SK-N-DZ (cell line): ENCODE measurements around the gene KCNJ14.

Experiments used
- DNase-seq: peaks from one replicate; pipeline ENCODE4 v3.0.0-alpha.2; 2015; ENCODE audit warnings: low spot score

Gene KCNJ14

DNA sequence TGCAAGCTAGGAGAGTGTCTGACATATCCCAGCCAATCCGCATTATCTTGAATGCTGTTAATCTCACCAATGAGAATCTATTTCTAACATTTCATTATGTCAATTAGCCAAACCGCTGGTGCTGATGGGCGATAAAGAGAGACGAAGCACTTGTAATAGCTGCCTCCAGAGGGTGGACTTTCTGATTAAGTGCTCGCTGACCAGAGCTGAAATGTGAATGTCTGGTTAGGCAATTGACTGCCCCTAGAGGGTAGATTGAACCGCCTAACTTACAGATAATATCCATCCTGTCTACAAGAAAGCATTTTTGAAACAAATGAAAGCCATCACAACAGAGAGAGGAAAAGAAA lies 10.1 kb upstream of the KCNJ14 start:
- peak; percentile 80 for DNase-seq

DNA sequence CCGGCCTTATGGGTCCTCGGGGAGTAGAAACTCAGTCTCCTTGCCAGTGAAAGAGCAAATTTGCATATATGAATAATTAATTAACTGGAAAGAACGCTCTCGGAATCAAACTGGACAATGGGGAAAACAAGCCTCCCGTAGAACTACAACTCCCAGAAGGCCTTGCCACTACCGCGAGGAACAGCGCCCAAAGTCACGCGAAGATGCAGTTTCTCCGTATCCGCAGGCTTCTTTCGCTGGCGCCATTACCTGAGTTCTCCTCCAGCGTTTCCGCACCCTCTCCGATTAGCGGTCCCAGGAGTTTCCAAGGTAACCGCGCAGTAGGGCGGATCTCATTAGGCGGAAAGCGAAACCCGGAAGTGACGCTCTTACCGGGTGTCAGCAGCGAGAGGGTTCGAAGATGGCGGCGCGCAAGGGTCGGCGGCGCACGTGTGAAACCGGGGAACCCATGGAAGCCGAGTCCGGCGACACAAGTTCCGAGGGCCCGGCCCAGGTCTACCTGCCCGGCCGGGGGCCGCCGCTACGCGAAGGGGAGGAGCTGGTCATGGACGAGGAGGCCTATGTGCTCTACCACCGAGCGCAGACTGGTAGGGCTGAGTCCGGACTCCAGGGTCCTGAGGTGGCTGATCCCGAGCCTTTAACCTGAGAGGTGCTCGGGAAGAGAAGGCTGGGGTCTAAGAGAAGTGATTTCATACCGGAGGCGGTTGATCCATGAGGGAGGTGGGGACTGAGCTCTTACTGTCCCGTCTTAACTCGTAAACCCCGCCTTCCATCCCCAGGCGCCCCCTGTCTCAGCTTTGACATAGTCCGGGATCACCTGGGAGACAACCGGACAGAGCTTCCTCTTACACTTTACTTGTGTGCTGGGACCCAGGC lies 9.5 kb upstream of the KCNJ14 start, which contains the start of gene GRWD1:
TSS of gene GRWD1 (plus strand) at position 378 of the 876 bp plus-strand sequence. CDS start at position 401, 23 bp downstream.
- DNase-seq: peak; percentile 90

DNA sequence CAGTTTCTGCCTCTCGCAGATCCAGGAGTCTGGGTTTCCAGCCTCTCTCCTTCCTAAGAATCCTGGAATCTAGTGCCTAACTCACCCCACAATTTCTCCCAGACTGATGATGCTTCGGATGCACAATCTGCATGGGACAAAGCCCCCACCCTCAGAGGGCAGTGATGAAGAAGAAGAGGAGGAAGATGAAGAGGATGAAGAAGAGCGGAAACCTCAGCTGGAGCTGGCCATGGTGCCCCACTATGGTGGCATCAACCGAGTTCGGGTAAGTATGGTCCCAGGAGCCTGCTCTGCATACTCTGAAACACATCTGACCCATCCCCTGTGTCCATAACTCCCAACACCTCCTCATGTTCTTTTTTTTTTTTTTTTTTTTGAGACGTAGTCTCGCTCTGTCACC lies 8.8 kb upstream of the KCNJ14 start:
- no peak for DNase-seq

DNA sequence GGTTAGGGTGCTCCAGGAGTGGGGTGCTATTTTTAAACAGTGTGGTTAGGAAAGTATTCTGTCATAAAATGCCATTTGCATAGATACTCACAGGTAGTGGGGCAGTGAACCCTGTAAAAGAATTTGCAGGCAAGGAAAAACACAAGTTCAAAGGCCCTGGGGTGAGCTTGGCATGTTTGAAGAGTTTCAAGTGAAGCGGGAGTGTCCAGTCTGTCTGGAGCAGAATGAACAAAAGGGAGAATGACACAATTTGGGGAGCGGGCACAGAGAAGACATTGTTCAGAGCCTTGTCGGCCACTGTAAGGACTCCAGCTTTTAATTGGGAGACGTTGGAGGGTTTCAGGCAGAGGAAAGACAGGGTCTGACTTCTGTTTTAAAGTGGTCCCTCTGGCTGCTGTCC lies 6.8 kb upstream of the KCNJ14 start:
- DNase-seq: no peak

DNA sequence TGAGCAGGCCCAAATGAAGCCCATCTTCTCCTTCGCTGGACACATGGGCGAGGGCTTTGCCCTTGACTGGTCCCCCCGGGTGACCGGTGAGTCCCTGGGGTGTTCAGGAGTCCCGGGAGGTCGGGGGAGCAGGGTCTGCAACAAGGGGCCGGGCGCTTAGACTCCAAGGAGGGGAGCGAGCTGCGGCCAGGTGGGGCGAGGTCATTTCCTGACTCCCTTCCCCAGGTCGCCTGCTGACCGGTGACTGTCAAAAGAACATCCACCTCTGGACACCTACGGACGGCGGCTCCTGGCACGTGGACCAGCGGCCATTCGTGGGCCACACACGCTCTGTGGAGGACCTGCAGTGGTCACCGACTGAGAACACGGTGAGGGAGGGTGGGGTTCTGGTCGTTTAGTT lies 4.9 kb upstream of the KCNJ14 start:
- DNase-seq: no peak

DNA sequence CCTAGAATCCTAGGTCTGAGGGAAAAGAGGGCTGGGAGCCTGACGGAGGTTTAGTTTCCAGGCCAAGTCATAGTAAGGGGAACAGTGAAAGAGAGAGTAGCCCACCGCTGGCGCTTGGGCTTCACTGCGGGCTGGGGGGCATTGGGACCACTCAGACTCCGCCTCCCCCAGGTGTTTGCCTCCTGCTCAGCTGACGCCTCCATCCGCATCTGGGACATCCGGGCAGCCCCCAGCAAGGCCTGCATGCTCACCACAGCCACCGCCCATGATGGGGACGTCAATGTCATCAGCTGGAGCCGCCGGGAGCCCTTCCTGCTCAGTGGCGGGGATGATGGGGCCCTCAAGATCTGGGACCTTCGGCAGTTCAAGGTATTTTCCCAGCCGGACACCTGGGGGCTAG lies 4.5 kb upstream of the KCNJ14 start:
- DNase-seq: no peak

DNA sequence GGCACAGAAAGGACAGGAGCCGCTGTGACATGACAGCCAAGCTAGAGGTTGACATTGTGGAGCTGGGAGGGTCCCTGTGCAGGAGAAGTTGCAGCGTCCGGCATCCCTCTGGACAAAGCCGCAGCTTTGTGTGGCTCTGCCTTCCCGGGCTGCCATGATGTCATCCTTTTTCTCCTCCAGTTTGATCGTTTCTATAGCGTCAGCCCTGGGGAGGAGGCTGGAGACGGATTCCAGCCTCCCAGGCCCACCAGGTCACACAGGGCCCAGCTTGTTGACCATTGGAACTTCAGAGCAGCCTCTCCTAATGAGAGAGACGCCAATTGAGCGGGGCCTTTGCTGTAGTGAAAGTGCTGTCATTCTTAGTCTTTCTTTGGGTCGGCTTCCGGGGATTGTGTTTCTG lies 3.8 kb upstream of the KCNJ14 start:
- DNase-seq: no peak

DNA sequence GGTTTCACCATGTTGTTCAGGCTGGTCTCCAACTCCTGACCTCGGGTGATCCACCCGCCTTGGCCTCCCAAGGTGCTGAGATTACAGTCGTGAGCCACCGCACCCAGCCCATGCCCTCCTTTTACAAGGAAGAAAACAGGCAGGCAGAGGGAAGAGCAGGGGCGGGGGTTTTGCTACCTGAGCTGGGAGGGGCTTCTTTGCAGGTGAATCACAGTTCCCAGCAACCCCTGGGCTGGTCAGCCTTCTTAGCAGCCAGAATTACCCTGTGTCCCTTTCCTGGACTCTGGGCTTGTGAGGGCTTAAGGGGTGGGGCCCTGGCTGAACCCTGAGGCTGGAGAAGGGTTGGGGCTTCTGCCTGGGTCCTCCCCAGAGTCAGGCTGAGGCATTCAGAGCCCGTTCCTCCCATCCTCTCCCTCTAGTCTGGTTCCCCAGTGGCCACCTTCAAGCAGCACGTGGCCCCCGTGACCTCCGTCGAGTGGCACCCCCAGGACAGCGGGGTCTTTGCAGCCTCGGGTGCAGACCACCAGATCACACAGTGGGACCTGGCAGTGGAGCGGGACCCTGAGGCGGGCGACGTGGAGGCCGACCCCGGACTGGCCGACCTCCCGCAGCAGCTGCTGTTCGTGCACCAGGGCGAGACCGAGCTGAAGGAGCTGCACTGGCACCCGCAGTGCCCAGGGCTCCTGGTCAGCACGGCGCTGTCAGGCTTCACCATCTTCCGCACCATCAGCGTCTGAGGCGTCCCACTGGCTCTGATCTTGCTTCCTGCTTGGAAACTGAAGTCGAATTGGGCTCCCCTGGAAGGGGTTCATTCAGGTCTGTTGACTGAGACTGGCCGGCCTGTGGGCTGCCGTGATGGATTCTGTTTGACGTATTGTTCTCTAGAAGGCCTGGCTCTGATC lies 2.8 kb upstream of the KCNJ14 start:
- no peak for DNase-seq

DNA sequence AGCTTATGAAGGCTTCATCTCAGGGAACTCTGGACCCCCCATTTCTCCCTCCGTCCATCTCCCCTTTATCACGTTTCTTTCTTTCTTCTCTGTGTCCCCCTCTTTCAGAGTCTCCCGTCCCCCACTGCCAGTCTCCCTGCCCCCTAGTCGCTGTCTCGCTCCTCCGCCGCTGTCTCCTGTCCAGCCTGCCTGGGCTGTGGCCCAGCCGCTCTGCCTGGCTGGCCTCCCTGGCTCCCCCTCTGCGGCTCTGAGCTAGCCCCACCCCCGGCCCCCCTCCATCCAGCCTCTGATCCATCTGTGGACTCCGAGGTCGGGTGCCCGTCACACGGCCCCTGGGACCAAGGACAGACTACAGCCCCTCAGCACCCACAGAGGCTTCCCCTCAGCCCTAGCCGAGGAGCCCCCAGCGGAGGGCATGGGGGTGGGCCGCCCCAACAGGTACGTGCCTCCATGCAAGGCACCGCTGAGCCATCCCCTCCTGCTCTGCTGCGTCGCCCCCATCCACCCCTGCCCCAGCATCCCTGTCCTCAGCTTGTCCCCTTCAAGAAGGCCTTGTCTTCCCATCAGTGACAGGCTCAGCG lies 1.1 kb upstream of the KCNJ14 start:
- DNase-seq: no peak

DNA sequence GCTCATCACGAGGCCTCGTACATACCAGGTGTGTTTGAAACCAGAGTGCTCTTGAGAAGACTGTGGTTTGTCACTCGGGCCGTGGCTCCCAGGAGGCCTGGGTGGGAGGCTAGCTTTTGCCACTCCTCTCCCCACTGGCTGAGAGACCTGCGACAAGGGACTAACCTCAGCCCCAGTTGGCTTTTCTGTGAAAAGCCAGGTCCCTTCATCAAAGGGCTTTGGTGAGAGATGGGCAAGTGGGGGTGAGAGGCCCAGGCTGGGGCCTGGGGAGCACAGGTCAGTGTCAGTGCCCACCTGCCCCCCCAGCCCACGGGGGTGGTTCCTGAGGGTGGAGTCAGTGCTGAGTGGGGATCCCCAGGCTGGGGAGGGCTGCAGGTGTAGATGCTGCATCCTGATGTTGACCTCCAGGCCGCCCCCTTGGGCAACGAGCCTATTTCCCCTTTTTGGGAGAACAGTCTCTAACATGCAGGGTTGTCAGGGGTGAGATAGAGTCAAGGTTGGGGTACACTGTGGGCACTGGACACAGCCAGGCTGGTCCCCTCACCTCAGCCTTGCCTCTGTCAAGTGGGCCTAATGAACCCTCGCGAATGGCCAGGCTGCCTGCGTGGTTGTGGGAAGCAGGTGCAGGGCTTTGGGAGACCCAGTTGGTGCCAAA lies 661 bp downstream of the KCNJ14 start:
- DNase-seq: no peak

DNA sequence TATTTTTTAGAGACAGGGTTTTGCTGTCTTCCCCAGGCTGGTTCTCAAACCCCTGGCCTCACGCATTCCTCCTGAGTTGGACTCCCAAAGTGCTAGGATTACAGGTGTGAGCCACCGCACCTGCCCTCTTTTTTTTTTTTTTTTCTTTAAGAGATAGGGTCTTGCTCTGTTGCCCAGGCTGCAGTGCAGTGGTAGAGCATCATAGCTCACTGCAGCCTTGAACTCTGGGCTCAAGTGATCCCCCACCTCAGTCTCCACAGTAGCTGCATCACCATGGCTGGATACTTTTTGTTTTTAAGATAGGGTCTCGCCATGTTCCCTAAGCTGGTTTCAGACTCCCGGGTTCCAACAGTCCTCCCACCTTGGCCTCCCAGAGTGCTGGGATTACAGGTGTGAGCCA lies 1.5 kb downstream of the KCNJ14 start:
- DNase-seq: no peak

DNA sequence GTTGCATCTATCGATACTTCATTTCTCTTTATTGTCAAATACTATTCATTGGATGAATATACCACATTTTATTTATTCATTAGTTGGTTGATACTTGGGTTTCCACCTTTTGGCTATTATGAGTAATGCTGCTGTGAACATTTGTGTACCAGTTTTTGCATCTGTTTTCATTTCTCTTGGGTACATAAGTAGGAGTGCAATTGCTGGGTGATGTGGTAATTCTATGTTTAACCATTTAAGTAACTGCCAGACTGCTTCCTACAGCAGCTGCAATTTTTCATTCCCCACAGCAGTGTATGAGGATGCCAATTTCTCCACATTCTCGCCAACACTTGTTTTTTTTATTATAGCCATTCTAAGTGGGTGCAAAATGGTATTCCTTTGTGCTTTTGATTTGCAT lies 2.6 kb downstream of the KCNJ14 start:
- no peak for DNase-seq

DNA sequence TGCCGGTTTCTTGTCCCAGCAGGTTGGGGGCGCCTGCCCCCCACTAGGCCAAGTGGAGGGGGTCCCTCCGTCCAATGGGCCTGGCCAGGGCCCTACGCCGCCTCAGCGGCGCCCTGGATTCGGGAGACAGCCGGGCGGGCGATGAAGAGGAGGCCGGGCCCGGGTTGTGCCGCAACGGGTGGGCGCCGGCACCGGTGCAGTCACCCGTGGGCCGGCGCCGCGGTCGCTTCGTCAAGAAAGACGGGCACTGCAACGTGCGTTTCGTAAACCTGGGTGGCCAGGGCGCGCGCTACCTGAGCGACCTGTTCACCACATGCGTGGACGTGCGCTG lies 6.2 kb downstream of the KCNJ14 start:
- DNase-seq: no peak

DNA sequence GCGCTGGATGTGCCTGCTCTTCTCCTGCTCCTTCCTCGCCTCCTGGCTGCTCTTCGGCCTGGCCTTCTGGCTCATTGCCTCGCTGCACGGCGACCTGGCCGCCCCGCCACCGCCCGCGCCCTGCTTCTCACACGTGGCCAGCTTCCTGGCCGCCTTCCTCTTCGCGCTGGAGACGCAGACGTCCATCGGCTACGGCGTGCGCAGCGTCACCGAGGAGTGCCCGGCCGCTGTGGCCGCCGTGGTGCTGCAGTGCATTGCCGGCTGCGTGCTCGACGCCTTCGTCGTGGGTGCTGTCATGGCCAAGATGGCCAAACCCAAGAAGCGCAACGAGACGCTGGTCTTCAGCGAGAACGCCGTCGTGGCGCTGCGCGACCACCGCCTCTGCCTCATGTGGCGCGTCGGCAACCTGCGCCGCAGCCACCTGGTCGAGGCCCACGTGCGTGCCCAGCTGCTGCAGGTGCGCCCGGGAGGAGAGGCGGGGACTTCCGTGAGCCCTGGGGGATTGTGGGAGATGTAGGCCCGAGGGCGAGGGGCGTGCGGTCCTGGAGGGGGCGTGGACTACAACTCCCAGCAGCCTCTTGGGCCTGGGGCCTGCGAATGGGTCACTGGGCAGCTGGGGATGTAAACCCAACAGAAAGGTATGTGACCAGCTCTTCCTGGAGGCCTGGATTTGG lies 6.7 kb downstream of the KCNJ14 start:
- no peak for DNase-seq

DNA sequence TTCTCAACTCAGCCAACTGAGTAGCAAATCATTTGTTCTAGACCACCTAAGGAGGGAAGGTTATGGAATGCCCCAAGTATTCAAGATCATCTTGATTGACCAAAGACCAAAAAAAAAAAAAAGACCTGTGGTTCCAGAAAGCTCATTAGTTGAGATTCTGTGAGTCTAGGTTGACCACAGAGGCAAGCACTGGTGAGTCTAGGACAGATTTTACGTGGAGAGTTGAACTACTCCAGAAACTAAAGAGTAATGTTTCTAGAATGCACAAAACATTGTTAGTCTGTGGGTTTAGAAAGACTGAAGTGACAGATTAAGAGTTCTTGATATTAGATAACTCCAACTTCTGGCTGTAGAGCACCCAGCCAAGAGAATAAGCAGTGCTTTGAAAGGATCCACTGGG lies 9.8 kb downstream of the KCNJ14 start:
- no peak for DNase-seq

DNA sequence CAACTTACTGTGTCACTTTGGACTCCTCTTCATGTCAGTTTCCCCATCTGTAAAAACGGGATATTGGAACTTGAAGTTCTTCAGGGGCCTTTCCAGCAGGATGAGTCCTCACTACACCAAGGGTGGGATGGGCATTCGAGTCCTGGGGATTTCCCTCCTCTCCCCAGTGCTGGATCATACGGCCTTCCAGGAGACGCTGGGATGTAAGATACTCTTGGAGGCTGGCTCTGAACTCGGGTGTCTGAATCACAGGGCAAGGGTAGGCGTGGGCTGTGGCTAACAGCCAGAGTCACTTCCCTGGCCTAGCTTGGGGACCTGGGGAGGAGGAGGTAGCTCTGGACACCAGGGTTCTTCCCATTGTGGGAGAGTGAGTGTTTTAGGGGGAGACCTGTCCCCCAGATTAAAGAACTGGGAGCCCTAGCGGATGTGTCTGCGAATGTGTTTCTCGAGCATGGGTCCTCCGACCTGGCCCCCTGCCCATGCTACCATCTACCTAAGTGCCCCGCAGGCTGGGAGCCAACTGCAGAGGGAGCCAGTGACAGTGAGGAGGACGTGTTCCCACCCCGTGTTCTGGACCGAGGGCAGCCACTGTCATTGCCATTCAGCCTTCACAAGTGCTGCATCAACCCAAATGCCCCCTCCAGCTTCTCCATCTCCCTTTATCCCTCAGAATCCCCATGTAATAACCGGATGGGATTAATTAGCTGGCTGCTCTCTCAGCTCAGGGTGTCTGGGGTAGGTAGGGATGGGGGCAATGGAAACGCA lies 11.4 kb downstream of the KCNJ14 start:
- DNase-seq: no peak

DNA sequence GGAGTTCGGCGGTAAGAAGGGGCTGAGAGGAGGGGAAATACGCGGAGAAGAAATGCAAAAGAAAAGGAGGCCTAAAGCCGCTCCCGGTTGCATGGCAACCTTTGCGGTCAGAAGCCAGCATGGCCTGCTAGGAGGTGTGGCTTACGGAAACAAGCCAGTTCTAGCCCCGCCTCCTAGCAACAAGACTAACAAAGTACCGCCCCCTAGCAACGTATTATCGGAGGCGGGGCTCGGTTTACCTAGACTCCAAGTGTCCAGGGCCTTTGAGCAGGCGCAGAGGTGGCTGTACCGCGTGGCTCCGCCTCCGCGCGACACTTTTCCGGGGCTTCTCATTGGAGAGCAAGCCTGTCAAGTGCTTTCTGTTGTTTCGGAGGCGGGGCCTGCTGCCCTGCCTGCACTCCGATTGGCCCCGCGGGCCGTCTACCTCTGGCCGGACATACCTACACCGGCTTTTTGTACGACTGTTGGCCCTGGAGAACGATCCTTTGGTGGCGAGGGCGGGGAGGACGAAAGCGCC lies 13.5 kb downstream of the KCNJ14 start:
- peak; percentile 99 for DNase-seq

DNA sequence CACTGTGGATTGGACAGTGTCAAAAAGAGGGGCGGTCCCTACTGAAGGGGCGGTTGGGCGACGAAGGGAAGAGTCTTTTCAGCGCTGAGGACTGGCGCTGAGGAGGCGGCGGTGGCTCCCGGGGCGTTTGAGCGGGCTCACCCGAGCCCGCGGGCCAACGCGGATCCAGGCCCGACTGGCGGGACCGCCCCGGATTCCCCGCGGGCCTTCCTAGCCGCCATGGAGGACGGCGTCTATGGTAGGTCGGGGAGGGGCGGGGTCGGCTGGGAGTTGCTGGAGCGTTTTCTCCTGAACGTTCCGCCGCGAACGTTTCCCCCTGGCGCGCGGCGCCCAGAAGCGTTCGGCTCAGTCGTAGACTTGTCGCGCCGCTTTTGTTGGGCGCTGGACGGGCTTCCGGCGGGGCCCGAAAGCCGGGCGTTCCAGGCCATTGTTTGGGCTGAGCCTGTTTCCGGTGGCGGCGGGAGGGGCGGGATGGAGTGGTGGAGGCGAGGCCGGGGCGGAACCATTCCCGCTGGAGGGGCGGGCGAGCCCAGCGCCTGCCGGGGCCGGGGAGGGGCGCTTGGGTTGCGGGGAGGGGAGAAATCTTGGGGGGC lies 14.0 kb downstream of the KCNJ14 start, which contains the start of gene CYTH2:
TSS of gene CYTH2 (plus strand) at position 81 of the 593 bp plus-strand sequence. CDS start at position 220, 139 bp downstream.
- peak; percentile 57 for DNase-seq

DNA sequence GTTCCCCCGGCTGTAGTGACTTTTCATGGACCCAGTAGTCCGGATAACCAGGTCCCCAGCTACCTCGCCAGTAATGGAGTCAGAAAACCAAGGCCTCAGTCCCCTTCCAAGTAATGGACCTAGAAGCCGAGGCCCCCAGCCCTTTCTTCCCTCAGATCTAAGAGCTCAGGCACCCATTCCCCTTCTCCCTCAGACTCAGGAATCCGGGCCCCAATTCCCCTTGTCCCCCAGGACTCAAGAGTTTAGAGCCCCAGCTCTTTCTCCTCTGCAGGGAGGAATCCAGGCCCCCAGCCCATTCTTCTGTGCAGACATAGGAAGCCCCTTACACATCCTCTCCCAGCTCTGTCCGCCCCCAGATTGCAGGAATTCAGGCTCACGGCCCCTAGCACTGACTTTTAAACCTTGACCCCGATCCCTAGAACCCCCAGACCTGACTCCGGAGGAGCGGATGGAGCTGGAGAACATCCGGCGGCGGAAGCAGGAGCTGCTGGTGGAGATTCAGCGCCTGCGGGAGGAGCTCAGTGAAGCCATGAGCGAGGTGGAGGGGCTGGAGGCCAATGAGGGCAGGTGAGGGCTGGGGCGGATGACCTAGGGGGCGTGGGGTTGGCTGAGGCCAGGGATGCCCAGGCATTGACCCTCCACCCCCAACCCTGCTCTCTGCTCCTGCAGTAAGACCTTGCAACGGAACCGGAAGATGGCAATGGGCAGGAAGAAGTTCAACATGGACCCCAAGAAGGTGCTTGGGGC lies 14.7 kb downstream of the KCNJ14 start:
- no peak for DNase-seq
